Skeletal muscle satellite cell (primary cell): Measurements from ENCODE around the gene GMDS.

Source experiments
- H3K27me3 ChIP-seq: 2 replicates; pipeline ENCODE4 v1.7.0; 2013; ENCODE audit warnings: low read length; ENCODE audit not compliant: control insufficient read depth, insufficient read depth
- H3K36me3 ChIP-seq: 2 replicates; pipeline ENCODE4 v1.7.0; 2013; ENCODE audit warnings: mild to moderate bottlenecking, control low read depth, low read length; ENCODE audit not compliant: insufficient read depth
- H3K4me1 ChIP-seq: 2 replicates; pipeline ENCODE4 v1.7.0; 2013; ENCODE audit warnings: low read length; ENCODE audit not compliant: control insufficient read depth, insufficient read depth
- H3K4me2 ChIP-seq: 2 replicates; pipeline ENCODE4 v1.7.0; 2013; ENCODE audit warnings: mild to moderate bottlenecking, low read length
- H3K4me3 ChIP-seq: 2 replicates; pipeline ENCODE4 v1.7.0; 2013; ENCODE audit warnings: low read length
- H3K9ac ChIP-seq: 2 replicates; pipeline ENCODE4 v1.7.0; 2013; ENCODE audit warnings: mild to moderate bottlenecking, low read depth, low read length, moderate library complexity
- H3K9me3 ChIP-seq: replicated peaks from 2 replicates; pipeline ENCODE4 v1.7.0; 2013; ENCODE audit warnings: mild to moderate bottlenecking, control low read depth, low read length

The GMDS gene

DNA sequence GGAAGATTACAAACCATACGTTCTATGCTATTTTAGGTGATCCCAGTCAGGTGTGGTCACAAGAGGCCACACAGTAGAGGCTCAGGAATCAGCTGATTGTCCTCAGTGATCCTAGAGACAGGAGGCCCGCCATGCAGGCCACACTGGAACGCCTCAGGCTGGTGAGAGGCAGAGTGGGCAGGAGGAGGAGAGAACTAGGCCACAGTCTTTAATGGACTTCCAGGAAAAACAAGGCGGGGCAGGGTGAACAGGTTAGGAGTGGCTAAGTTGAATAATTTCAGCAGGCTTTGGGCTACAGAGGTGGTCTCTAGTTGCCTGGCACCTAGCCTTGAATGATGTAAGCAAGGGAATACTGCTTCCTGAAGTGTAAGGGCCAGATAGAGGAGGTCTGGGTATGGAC, 101.2 kb downstream of the GMDS start:
- Histone ChIP-seq H3K36me3 (no peaks in the 10 kb centered on the region), H3K4me1 (peaks cover 12% of the 10 kb centered on the region), H3K27me3 (no peaks in the 10 kb centered on the region)

GRCh38 chr6:2141644-2142290, 103.6 kb downstream of the GMDS start:
- H3K27me3 ChIP-seq: no peaks in the 10 kb centered on the region
- H3K9ac ChIP-seq: no peak overlapping the region
- no peak overlapping the region for H3K4me2 ChIP-seq
- H3K4me3 ChIP-seq: no peak overlapping the region
- H3K9me3 ChIP-seq: no peaks in the 10 kb centered on the region
- H3K4me1 ChIP-seq: no peaks in the 10 kb centered on the region
- H3K36me3 ChIP-seq: no peaks in the 10 kb centered on the region

More for the DNA sequence above, 101.2 kb downstream of the GMDS start:
- Histone ChIP-seq H3K9me3 (no peaks in the 10 kb centered on the region), H3K9ac (no peak overlapping the region), H3K4me3 (no peak overlapping the region), H3K4me2 (no peak overlapping the region)

DNA sequence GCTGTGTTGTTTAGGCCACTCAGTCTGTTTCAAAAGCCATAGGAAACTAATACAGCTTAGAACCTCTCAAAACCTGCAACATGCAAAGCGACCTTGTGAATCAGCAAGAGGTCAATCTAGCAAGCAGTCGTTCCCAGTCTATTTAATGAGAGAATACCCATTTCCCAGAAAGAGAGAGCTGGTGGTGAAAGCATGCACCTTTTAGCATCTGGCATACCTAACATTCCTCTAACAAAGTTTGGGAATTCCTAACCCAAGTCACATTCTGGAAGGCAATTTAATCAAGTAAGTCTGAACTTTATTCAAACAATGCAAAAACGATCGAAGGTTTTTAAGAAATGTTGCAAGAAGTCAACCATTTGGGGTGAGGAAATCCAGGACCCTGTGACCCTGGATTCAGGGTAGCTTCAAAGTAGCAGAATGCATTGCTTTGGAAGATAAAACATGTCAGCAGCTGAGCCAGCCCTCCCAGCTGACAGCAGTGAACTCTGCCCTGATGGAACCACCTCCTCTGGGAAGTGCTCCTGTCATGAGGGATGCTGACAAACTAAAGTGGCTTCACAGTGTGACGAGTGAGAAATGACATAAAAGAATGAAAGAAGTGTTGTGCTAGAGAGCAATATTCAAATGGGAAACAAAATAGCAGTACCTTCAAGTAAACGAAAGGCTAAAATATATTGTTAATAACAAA, 104.8 kb downstream of the GMDS start:
- no peaks in the 10 kb centered on the region for H3K4me1 ChIP-seq
- H3K4me3 ChIP-seq: no peak overlapping the region
- H3K36me3 ChIP-seq: no peaks in the 10 kb centered on the region
- H3K4me2 ChIP-seq: no peak overlapping the region
- no peaks in the 10 kb centered on the region for H3K9me3 ChIP-seq
- no peaks in the 10 kb centered on the region for H3K27me3 ChIP-seq
- H3K9ac ChIP-seq: no peak overlapping the region

DNA sequence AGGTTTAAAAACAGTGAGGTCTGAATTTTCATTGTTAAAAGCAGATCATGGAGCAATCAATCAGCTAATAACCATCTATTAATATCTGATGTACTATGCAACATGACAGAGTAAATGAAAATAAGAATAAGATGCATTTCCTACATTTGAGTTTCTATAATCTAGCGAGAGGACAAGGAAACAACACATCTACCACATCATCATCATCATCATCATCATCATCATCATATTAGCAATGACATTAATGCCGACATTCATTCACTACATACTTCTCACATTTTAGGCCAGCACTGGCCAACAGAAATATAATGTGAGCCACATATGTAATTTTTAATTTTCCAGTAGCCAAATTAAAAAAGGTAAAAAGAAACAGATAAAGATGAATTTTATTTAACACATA, 110.0 kb downstream of the GMDS start:
- no peak overlapping the region for H3K9ac ChIP-seq
- H3K4me2 ChIP-seq: no peak overlapping the region
- no peaks in the 10 kb centered on the region for H3K27me3 ChIP-seq
- H3K4me3 ChIP-seq: no peak overlapping the region
- H3K4me1 ChIP-seq: peaks cover 15% of the 10 kb centered on the region
- H3K9me3 ChIP-seq: no peaks in the 10 kb centered on the region
- H3K36me3 ChIP-seq: no peaks in the 10 kb centered on the region

GRCh38 chr6:2134554-2134953, 110.9 kb downstream of the GMDS start:
- no peaks in the 10 kb centered on the region for H3K9me3 ChIP-seq
- peaks cover 15% of the 10 kb centered on the region for H3K4me1 ChIP-seq
- H3K9ac ChIP-seq: no peak overlapping the region
- no peaks in the 10 kb centered on the region for H3K27me3 ChIP-seq
- no peak overlapping the region for H3K4me3 ChIP-seq
- no peak overlapping the region for H3K4me2 ChIP-seq
- H3K36me3 ChIP-seq: no peaks in the 10 kb centered on the region

DNA sequence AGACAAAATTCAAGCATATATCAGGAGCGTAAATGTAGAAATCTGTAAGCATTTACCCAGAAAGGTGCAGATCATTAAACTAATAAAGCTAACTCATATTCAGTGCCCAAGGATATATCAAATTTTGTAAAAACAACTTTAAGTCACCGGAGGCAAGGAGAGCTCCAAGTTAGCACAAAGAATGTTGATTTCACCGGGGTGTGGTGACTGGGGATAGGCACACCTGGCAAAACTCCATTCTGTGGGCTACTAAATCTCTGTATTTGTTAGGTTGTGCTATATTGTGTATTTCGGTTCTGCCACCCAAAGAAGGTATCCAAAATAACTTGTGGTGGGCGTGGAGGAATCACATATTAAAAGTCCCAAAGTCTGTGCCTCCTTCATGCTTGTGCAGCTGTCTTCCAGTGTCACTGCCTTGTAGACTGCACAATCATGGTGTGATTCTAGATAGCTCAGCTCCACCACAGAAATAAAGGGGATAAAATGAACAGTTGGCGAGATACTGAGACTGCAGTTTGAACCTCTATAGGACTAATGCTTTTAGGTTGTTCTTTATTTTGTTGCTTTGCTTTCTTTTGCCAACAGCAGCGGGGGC, 111.6 kb downstream of the GMDS start:
- Histone ChIP-seq H3K9ac (no peak overlapping the region), H3K4me1 (peaks cover 15% of the 10 kb centered on the region), H3K4me2 (no peak overlapping the region), H3K36me3 (no peaks in the 10 kb centered on the region), H3K9me3 (no peaks in the 10 kb centered on the region), H3K4me3 (no peak overlapping the region), H3K27me3 (no peaks in the 10 kb centered on the region)

GRCh38 chr6:2132916-2133315, 112.5 kb downstream of the GMDS start:
- no peaks in the 10 kb centered on the region for H3K27me3 ChIP-seq
- H3K4me2 ChIP-seq: no peak overlapping the region
- peaks cover 15% of the 10 kb centered on the region for H3K4me1 ChIP-seq
- no peak overlapping the region for H3K9ac ChIP-seq
- H3K36me3 ChIP-seq: no peaks in the 10 kb centered on the region
- H3K9me3 ChIP-seq: no peaks in the 10 kb centered on the region
- H3K4me3 ChIP-seq: no peak overlapping the region

- H3K36me3 ChIP-seq: no peaks in the 10 kb centered on the region
- no peak overlapping the region for H3K9ac ChIP-seq
- peaks cover 15% of the 10 kb centered on the region for H3K4me1 ChIP-seq
- H3K4me2 ChIP-seq: no peak overlapping the region
- H3K4me3 ChIP-seq: no peak overlapping the region
- no peaks in the 10 kb centered on the region for H3K9me3 ChIP-seq
- H3K27me3 ChIP-seq: no peaks in the 10 kb centered on the region
Observed at GRCh38 chr6:2132416-2132815, 113.0 kb downstream of the GMDS start.

GRCh38 chr6:2129182-2129621, 116.2 kb downstream of the GMDS start:
- H3K4me3 ChIP-seq: no peak overlapping the region
- no peaks in the 10 kb centered on the region for H3K27me3 ChIP-seq
- no peak overlapping the region for H3K9ac ChIP-seq
- peaks cover 8% of the 10 kb centered on the region for H3K4me1 ChIP-seq
- H3K9me3 ChIP-seq: no peaks in the 10 kb centered on the region
- H3K4me2 ChIP-seq: no peak overlapping the region
- H3K36me3 ChIP-seq: no peaks in the 10 kb centered on the region

DNA sequence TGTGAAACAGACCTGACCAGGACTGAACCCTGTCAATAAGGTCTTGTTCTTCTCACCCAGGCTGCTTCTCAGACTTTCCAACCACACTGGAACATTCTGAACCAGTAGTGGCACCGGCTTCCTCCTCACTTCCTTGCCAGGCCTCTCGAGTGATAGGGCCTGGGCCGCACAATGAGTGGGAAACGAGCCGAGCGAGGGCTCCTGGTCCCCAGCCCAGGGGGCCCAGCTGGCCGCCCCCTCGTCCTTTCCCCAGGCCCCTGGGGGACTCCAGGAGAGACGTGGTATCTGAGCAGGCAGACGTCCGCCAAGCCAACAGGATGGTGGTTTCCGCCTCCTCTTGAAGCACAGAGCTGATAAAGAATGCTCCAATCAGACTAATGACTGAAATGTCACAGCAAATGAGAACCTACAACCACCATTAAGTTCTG, 117.9 kb downstream of the GMDS start:
- H3K36me3 ChIP-seq: no peaks in the 10 kb centered on the region
- H3K9ac ChIP-seq: no peak overlapping the region
- no peaks in the 10 kb centered on the region for H3K4me1 ChIP-seq
- H3K9me3 ChIP-seq: no peaks in the 10 kb centered on the region
- no peak overlapping the region for H3K4me2 ChIP-seq
- no peaks in the 10 kb centered on the region for H3K27me3 ChIP-seq
- no peak overlapping the region for H3K4me3 ChIP-seq

DNA sequence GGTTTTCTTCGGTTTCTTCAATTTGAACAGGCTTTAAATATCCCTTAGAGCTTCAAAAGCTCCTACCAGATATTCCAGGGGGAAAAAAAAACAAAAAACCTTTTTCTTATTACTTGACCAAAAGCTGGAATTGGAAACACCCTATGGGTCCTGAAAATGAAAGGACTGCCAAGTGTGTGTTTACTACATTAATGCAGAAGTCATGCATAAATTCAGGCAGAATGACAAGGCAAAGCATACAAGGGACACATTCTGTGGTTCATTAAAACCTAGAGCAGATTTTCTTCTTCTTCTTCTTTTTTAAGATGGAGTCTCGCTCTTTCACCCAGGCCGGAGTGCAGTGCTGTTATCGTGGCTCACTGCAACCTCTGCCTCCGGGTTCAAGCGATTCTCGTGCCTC, 119.1 kb downstream of the GMDS start:
- Histone ChIP-seq H3K4me1 (no peaks in the 10 kb centered on the region), H3K36me3 (no peaks in the 10 kb centered on the region), H3K9ac (no peak overlapping the region), H3K9me3 (no peaks in the 10 kb centered on the region), H3K4me2 (no peak overlapping the region), H3K4me3 (no peak overlapping the region), H3K27me3 (no peaks in the 10 kb centered on the region)

- no peaks in the 10 kb centered on the region for H3K36me3 ChIP-seq
- no peaks in the 10 kb centered on the region for H3K4me1 ChIP-seq
- H3K9me3 ChIP-seq: no peaks in the 10 kb centered on the region
- H3K9ac ChIP-seq: no peak overlapping the region
- H3K27me3 ChIP-seq: no peaks in the 10 kb centered on the region
- no peak overlapping the region for H3K4me3 ChIP-seq
- H3K4me2 ChIP-seq: no peak overlapping the region
Observed at GRCh38 chr6:2125158-2125557, 120.2 kb downstream of the GMDS start.
